ENCODE data around the gene TMEM151A. TPM values are rescaled to one million over a fixed set of nuclear protein-coding genes. Genes with fewer than 3 reads are reported as not detected.

TMEM151A gene
- total and polyA plus RNA-seq, 4 donors = 0.05 to 0.13 TPM; not detected in 2

DNA sequence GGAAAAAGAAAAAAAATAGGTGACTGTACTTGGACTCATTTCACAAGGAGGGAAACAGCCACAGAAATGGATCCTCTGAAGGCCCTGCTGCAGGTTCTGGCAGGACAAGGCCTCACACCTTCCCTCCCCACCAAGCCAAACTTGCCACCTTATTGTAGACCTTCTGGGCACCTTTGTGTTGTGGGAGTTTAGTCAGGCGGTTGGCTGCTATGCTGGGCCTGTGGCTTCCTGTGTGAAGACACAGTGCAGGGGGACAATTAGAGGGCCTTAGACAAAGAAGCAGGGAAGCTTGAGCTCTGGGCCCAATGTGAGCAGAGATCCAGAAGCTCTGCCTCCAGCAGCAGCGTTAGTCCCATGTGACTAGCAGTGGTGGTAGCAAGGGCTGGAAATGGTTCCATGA lies 19.1 kb upstream of the TMEM151A start:
- peaks cover 11 to 49% (median 32%) of the 10 kb centered on the region in 4 donors for H3K36me3 ChIP-seq (ENCODE audit: control insufficient read depth in 4 of 4, insufficient read depth in 3 of 4, low read depth in 1 of 4, low read length in 3 of 4)
- TF ChIP-seq, protein P1, sequence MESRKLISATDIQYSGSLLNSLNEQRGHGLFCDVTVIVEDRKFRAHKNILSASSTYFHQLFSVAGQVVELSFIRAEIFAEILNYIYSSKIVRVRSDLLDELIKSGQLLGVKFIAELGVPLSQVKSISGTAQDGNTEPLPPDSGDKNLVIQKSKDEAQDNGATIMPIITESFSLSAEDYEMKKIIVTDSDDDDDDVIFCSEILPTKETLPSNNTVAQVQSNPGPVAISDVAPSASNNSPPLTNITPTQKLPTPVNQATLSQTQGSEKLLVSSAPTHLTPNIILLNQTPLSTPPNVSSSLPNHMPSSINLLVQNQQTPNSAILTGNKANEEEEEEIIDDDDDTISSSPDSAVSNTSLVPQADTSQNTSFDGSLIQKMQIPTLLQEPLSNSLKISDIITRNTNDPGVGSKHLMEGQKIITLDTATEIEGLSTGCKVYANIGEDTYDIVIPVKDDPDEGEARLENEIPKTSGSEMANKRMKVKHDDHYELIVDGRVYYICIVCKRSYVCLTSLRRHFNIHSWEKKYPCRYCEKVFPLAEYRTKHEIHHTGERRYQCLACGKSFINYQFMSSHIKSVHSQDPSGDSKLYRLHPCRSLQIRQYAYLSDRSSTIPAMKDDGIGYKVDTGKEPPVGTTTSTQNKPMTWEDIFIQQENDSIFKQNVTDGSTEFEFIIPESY (IDR thresholded peaks at IDR 0.05) = no peak
- TF ChIP-seq, protein P2, sequence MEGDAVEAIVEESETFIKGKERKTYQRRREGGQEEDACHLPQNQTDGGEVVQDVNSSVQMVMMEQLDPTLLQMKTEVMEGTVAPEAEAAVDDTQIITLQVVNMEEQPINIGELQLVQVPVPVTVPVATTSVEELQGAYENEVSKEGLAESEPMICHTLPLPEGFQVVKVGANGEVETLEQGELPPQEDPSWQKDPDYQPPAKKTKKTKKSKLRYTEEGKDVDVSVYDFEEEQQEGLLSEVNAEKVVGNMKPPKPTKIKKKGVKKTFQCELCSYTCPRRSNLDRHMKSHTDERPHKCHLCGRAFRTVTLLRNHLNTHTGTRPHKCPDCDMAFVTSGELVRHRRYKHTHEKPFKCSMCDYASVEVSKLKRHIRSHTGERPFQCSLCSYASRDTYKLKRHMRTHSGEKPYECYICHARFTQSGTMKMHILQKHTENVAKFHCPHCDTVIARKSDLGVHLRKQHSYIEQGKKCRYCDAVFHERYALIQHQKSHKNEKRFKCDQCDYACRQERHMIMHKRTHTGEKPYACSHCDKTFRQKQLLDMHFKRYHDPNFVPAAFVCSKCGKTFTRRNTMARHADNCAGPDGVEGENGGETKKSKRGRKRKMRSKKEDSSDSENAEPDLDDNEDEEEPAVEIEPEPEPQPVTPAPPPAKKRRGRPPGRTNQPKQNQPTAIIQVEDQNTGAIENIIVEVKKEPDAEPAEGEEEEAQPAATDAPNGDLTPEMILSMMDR (IDR thresholded peaks at IDR 0.05; ENCODE audit: low read depth, low read length, missing input control) = no peak
- TF ChIP-seq, protein P3, sequence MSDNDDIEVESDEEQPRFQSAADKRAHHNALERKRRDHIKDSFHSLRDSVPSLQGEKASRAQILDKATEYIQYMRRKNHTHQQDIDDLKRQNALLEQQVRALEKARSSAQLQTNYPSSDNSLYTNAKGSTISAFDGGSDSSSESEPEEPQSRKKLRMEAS (IDR thresholded peaks at IDR 0.05) = no peak
- no peak for TF ChIP-seq HNF4G (IDR thresholded peaks at IDR 0.05)
- no peak for TF ChIP-seq TAF1 (conservative IDR thresholded peaks at IDR 0.05)
- TF ChIP-seq RXRA (IDR thresholded peaks at IDR 0.05) = no peak
- no peak for TF ChIP-seq FOXA1 (IDR thresholded peaks at IDR 0.05)
- no peak for TF ChIP-seq HNF4A (conservative IDR thresholded peaks at IDR 0.05)
- no peak for TF ChIP-seq SP1 (IDR thresholded peaks at IDR 0.05)
- TF ChIP-seq NR2F2 (IDR thresholded peaks at IDR 0.05) = no peak
- H3K27ac ChIP-seq (ENCODE audit: low read depth in 1 of 2, low read length in 2 of 2) = no peak overlapping the region
- no peak for DNase-seq (ENCODE audit: low spot score)
- H3K9ac ChIP-seq (ENCODE audit: low read depth in 1 of 2, low read length in 2 of 2) = no peak overlapping the region
- no peaks in the 10 kb centered on the region for H3K27me3 ChIP-seq (ENCODE audit: control insufficient read depth in 4 of 4, insufficient read depth in 4 of 4, low read length in 3 of 4)
- H3K4me1 ChIP-seq (ENCODE audit: control insufficient read depth in 4 of 4, insufficient read depth in 4 of 4, low read length in 3 of 4) = peaks cover 7 to 24% (median 19%) of the 10 kb centered on the region in 4 donors
- H3K4me3 ChIP-seq (ENCODE audit: low read depth in 1 of 3, low read length in 3 of 3) = no peak overlapping the region
- WGBS = 87% methylated on average over 2 of the region's 2 CpGs
- no peaks in the 10 kb centered on the region for H3K9me3 ChIP-seq (ENCODE audit: control insufficient read depth in 4 of 4, low read length in 3 of 4)

DNA sequence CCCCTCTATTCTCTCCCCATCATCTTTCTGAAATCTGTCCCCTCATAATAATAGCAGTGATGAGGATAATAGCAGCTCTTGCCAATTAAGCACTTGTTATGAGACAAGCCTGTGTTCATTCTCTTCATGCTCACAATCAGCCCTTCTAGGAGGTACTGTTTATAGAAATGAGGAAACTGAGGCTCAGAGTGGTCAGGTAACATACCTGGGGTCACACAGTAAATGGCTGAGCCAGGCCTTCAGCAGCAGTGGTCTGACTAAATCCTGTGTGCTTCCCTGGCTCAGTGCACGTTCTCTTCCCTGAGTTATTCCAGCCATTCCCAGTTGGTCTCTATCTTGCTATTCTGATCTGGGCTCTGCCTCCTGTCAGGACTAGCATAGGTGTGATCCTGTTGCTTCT lies 17.5 kb upstream of the TMEM151A start:
- peaks cover 8 to 20% (median 13%) of the 10 kb centered on the region in 4 donors for H3K4me1 ChIP-seq (ENCODE audit: control insufficient read depth in 4 of 4, insufficient read depth in 4 of 4, low read length in 3 of 4)
- 89% methylated on average over 1 of the region's 1 CpG for WGBS
- H3K27ac ChIP-seq (ENCODE audit: low read depth in 1 of 2, low read length in 2 of 2) = no peak overlapping the region
- no peak for DNase-seq (ENCODE audit: low spot score)
- TF ChIP-seq TAF1 (conservative IDR thresholded peaks at IDR 0.05) (no peak), FOXA1 (IDR thresholded peaks at IDR 0.05) (no peak), GABPA (IDR thresholded peaks at IDR 0.05 in 1 of 2, conservative IDR thresholded peaks at IDR 0.05 in 1 of 2) (no peak), YY1 (IDR thresholded peaks at IDR 0.05) (no peak), RXRA (IDR thresholded peaks at IDR 0.05) (no peak), NR2F2 (IDR thresholded peaks at IDR 0.05) (no peak), SP1 (IDR thresholded peaks at IDR 0.05) (no peak), FOXA2 (IDR thresholded peaks at IDR 0.05) (no peak), HNF4G (IDR thresholded peaks at IDR 0.05) (no peak), EGR1 (IDR thresholded peaks at IDR 0.05; ENCODE audit: low read depth in 2 of 2) (no peak), JUND (IDR thresholded peaks at IDR 0.05) (no peak), HNF4A (conservative IDR thresholded peaks at IDR 0.05) (no peak)
- TF ChIP-seq, protein P1 (IDR thresholded peaks at IDR 0.05) = no peak
- TF ChIP-seq, protein P2 (IDR thresholded peaks at IDR 0.05; ENCODE audit: low read depth, low read length, missing input control) = no peak
- TF ChIP-seq, protein P4, sequence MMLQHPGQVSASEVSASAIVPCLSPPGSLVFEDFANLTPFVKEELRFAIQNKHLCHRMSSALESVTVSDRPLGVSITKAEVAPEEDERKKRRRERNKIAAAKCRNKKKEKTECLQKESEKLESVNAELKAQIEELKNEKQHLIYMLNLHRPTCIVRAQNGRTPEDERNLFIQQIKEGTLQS (IDR thresholded peaks at IDR 0.05) = no peak
- TF ChIP-seq, protein P3 (IDR thresholded peaks at IDR 0.05) = no peak
- TF ChIP-seq, protein P5, sequence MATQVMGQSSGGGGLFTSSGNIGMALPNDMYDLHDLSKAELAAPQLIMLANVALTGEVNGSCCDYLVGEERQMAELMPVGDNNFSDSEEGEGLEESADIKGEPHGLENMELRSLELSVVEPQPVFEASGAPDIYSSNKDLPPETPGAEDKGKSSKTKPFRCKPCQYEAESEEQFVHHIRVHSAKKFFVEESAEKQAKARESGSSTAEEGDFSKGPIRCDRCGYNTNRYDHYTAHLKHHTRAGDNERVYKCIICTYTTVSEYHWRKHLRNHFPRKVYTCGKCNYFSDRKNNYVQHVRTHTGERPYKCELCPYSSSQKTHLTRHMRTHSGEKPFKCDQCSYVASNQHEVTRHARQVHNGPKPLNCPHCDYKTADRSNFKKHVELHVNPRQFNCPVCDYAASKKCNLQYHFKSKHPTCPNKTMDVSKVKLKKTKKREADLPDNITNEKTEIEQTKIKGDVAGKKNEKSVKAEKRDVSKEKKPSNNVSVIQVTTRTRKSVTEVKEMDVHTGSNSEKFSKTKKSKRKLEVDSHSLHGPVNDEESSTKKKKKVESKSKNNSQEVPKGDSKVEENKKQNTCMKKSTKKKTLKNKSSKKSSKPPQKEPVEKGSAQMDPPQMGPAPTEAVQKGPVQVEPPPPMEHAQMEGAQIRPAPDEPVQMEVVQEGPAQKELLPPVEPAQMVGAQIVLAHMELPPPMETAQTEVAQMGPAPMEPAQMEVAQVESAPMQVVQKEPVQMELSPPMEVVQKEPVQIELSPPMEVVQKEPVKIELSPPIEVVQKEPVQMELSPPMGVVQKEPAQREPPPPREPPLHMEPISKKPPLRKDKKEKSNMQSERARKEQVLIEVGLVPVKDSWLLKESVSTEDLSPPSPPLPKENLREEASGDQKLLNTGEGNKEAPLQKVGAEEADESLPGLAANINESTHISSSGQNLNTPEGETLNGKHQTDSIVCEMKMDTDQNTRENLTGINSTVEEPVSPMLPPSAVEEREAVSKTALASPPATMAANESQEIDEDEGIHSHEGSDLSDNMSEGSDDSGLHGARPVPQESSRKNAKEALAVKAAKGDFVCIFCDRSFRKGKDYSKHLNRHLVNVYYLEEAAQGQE (IDR thresholded peaks at IDR 0.05) = no peak
- no peak overlapping the region for H3K4me3 ChIP-seq (ENCODE audit: low read depth in 1 of 3, low read length in 3 of 3)
- no peaks in the 10 kb centered on the region for H3K9me3 ChIP-seq (ENCODE audit: control insufficient read depth in 4 of 4, low read length in 3 of 4)
- H3K36me3 ChIP-seq (ENCODE audit: control insufficient read depth in 4 of 4, insufficient read depth in 3 of 4, low read depth in 1 of 4, low read length in 3 of 4) = peaks cover 11 to 49% (median 32%) of the 10 kb centered on the region in 4 donors
- no peak overlapping the region for H3K9ac ChIP-seq (ENCODE audit: low read depth in 1 of 2, low read length in 2 of 2)
- no peaks in the 10 kb centered on the region for H3K27me3 ChIP-seq (ENCODE audit: control insufficient read depth in 4 of 4, insufficient read depth in 4 of 4, low read length in 3 of 4)

Measured in liver (tissue), 9 donors.